Endodermal cell (in vitro differentiated cells): ENCODE data around the gene LAMTOR1. TPM values are rescaled to one million over a fixed set of nuclear protein-coding genes. Genes with fewer than 3 reads are reported as not detected.

Experiments used
- DNase-seq: peaks from one replicate; pipeline ENCODE4 v3.0.0-alpha.2; 2017
- H3K27ac ChIP-seq: 2 replicates; pipeline ENCODE4 v1.5.1; 2013; ENCODE audit warnings: mild to moderate bottlenecking, low read depth, low read length, moderate library complexity
- H3K27me3 ChIP-seq: 2 replicates; pipeline ENCODE4 v1.6.1; 2013; ENCODE audit warnings: mild to moderate bottlenecking, low read length, moderate library complexity; ENCODE audit not compliant: insufficient read depth, control insufficient read depth, poor library complexity, severe bottlenecking
- H3K36me3 ChIP-seq: 2 replicates; pipeline ENCODE4 v1.7.0; 2013; ENCODE audit warnings: mild to moderate bottlenecking, low read length, moderate library complexity; ENCODE audit not compliant: control insufficient read depth, insufficient read depth
- H3K4me1 ChIP-seq: one replicate; pipeline ENCODE4 v1.7.0; 2013; ENCODE audit warnings: low read length; ENCODE audit not compliant: control insufficient read depth, insufficient read depth
- H3K4me3 ChIP-seq: 2 replicates; pipeline ENCODE4 v1.5.1; 2013; ENCODE audit warnings: mild to moderate bottlenecking, low read length, moderate library complexity
- H3K9ac ChIP-seq: 2 replicates; pipeline ENCODE4 v1.6.1; 2013; ENCODE audit warnings: mild to moderate bottlenecking, low read length, moderate library complexity; ENCODE audit not compliant: poor library complexity, severe bottlenecking; ENCODE audit errors: extremely low read depth
- H3K9me3 ChIP-seq: 2 replicates; pipeline ENCODE4 v1.6.1; 2013; ENCODE audit warnings: mild to moderate bottlenecking, low read length, moderate library complexity; ENCODE audit not compliant: control insufficient read depth
- H3K27ac Mint-ChIP-seq: 2 replicates; pipeline ENCODE4 v1.8.0; 2020; ENCODE audit warnings: mixed read lengths
- H3K27me3 Mint-ChIP-seq: 2 replicates; pipeline ENCODE4 v1.8.0; 2021; ENCODE audit warnings: mild to moderate bottlenecking, mixed read lengths; ENCODE audit not compliant: insufficient read depth
- H3K36me3 Mint-ChIP-seq: 2 replicates; pipeline ENCODE4 v1.8.0; 2020; ENCODE audit warnings: low read depth, mixed read lengths
- H3K4me1 Mint-ChIP-seq: 2 replicates; pipeline ENCODE4 v1.8.0; 2020; ENCODE audit warnings: mixed read lengths
- H3K4me3 Mint-ChIP-seq: 2 replicates; pipeline ENCODE4 v1.8.0; 2020; ENCODE audit warnings: mild to moderate bottlenecking, moderate library complexity, mixed read lengths
- H3K9me3 Mint-ChIP-seq: 2 replicates; pipeline ENCODE4 v1.8.0; 2020; ENCODE audit warnings: mild to moderate bottlenecking, mixed read lengths
- CTCF ChIP-seq: fragments of 200-600 bp; sonication (generic); conservative IDR thresholded peaks from 2 replicates; pipeline ENCODE4 v1.5.0; 2021; ENCODE audit warnings: antibody characterized with exemption, mild to moderate bottlenecking
- WGBS, 2 experiments: methylation state at CpG; one replicate each; pipeline versions ENCODE4 v1.1.5 to v1.1.7; 2013; ENCODE audit warnings: missing lambda C conversion rate in 2 of 2, mixed read lengths in 1 of 2; ENCODE audit not compliant: insufficient coverage in 1 of 2, insufficient read length in 1 of 2; 5-methylcytosine and 5-hydroxymethylcytosine counted together
- microRNA-seq: library from miRNA; unstranded; fragments of <30 nt; microRNA quantifications from one replicate; pipeline ENCODE4 v1.2.0, GENCODE V29; 2020; ENCODE audit warnings: borderline microRNAs expressed
- total RNA-seq, 2 donors: library from RNA; stranded (reverse); fragmentation: NEBNext Ultra II Directional in 1 of 2; extraction: Animal tissue kit (Norgen Biotek cat#: 25700) in 1 of 2; gene quantifications; 2 replicates in 1 of 2; 3 replicates in 1 of 2; pipeline ENCODE4 v1.2.1, GENCODE V29; 2021

Gene LAMTOR1
- total RNA-seq, 2 donors from 2014 or later, result 92.0 to 104 TPM

GRCh38 chr11:72058416-72059034 is 44.6 kb downstream of the LAMTOR1 start:
- no peak overlapping the region for H3K9ac ChIP-seq
- no peak overlapping the region for H3K4me3 ChIP-seq
- no peaks in the 10 kb centered on the region for H3K9me3 ChIP-seq
- H3K27ac ChIP-seq, result no peak overlapping the region
- 89 to 94% methylated on average over 2 to 3 of the region's 3 CpGs for WGBS, 2 experiments
- peaks cover 28% of the 10 kb centered on the region for H3K36me3 ChIP-seq
- no peaks in the 10 kb centered on the region for H3K4me1 Mint-ChIP-seq
- no peak overlapping the region for H3K27ac Mint-ChIP-seq
- no peaks in the 10 kb centered on the region for H3K9me3 Mint-ChIP-seq
- peaks cover 18% of the 10 kb centered on the region for H3K36me3 Mint-ChIP-seq
- H3K4me3 Mint-ChIP-seq, result no peak overlapping the region
- DNase-seq, result no peak
- TF ChIP-seq CTCF, result no peak
- H3K4me1 ChIP-seq, result no peaks in the 10 kb centered on the region
- H3K27me3 Mint-ChIP-seq, result no peaks in the 10 kb centered on the region
- no peaks in the 10 kb centered on the region for H3K27me3 ChIP-seq

- peaks cover 7% of the 10 kb centered on the region for H3K36me3 Mint-ChIP-seq
- no peaks in the 10 kb centered on the region for H3K9me3 Mint-ChIP-seq
- peaks cover 15% of the 10 kb centered on the region for H3K4me1 Mint-ChIP-seq
- peaks cover 4% of the 10 kb centered on the region for H3K4me1 ChIP-seq
- H3K27me3 Mint-ChIP-seq, result no peaks in the 10 kb centered on the region
- no peak overlapping the region for H3K4me3 ChIP-seq
- peak; percentile 53 for DNase-seq
- no peak overlapping the region for H3K9ac ChIP-seq
- H3K4me3 Mint-ChIP-seq, result no peak overlapping the region
- TF ChIP-seq CTCF, result no peak
- 85 to 93% methylated on average over 2 to 3 of the region's 3 CpGs for WGBS, 2 experiments
- H3K27ac ChIP-seq, result peak overlapping the region; percentile 27
- peak overlapping the region; percentile 88 for H3K27ac Mint-ChIP-seq
- peaks cover 17% of the 10 kb centered on the region for H3K36me3 ChIP-seq
- H3K9me3 ChIP-seq, result no peaks in the 10 kb centered on the region
- no peaks in the 10 kb centered on the region for H3K27me3 ChIP-seq
Observed at GRCh38 chr11:72048766-72049460, 54.2 kb downstream of the LAMTOR1 start.

Small RNAs within 50 kb of the gene (microRNA-seq; reads per million reads assigned to microRNA genes)
- gene MIR3165, result not detected

Other genes starting within 250 kb of the LAMTOR1 start
- not detected for gene DEFB131B, start 224.8 kb downstream of the LAMTOR1 start, total RNA-seq
- gene XNDC1N, start 174.7 kb downstream of the LAMTOR1 start, total RNA-seq, result 10 to 100 TPM; 11.4 to 15.2 TPM
- 10 to 100 TPM; 50.9 to 52.2 TPM for gene RNF121, start 174.3 kb downstream of the LAMTOR1 start, total RNA-seq
- gene IL18BP, start 104.4 kb downstream of the LAMTOR1 start, total RNA-seq, result 10 to 100 TPM; 10.8 to 13.0 TPM
- 100 to 1,000 TPM; 130 to 132 TPM for gene NUMA1, start 22.8 kb downstream of the LAMTOR1 start, total RNA-seq
- 1 to 10 TPM; 8.0 to 9.5 TPM for gene LRRC51, start 22.4 kb downstream of the LAMTOR1 start, total RNA-seq
- not detected for gene TOMT, start 2.6 kb upstream of the LAMTOR1 start, total RNA-seq
- 10 to 100 TPM; 51.2 to 54.9 TPM for gene ANAPC15, start 9.4 kb upstream of the LAMTOR1 start, total RNA-seq
- not detected for gene FOLR3, start 32.4 kb upstream of the LAMTOR1 start, total RNA-seq
- gene FOLR1, start 88.8 kb upstream of the LAMTOR1 start, total RNA-seq, result 10 to 100 TPM; 13.8 to 19.3 TPM
- not detected for gene FOLR2, start 113.5 kb upstream of the LAMTOR1 start, total RNA-seq
- gene INPPL1, start 121.5 kb upstream of the LAMTOR1 start, total RNA-seq, result 100 to 1,000 TPM; 230 to 325 TPM
- gene PHOX2A, start 140.9 kb upstream of the LAMTOR1 start, total RNA-seq, result under 1 TPM in 1 of 2 donors, not detected in 1; 0.92 TPM